HS-5 (cell line): ENCODE data around the gene EMCN.
"Not testable (repeated sequence)": the region's sequence is repeated elsewhere in the genome, so short reads cannot be mapped to it uniquely, and the experiment has no call there.

ENCODE experiments used
- DNase-seq: peaks from one replicate; pipeline ENCODE4 v3.0.0-alpha.2; 2012; ENCODE audit warnings: low read depth

The EMCN gene

DNA sequence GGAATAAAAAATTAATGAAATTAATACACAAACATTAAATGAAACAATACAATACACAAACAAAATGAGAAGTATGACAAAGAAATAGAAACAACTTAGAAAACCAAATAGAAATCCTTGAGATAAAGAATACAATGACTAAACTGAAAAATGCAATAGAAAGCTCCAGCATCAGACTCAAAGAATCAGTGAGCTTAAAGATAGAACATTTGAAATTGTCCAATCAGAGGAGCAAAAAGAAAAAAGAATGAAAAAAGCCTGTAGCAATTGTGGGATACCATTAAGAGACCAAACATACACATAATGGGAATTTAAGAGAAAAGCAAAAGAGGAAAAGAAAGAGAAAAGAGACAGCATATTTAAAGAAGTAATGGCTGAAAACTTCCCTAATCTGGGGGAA lies 25.7 kb downstream of the EMCN start:
- DNase-seq = no peak

DNA sequence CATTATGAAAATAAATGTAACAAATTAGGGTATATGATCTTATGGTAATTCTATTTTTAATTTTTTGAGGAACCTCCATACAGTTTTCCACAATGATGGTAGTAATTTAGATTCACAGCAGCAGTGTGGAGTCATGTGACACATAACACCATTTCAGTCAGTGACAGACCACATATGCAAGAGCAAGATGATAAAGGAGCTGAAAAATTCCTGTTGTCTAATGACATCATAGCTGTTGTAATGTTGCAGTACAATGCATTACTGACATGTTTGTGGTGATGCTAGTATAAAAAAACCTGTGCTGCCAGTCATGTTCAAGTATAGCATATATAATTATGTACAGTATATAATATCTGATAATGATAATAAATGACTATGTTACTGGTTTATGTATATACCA lies 28.5 kb downstream of the EMCN start:
- no peak for DNase-seq

DNA sequence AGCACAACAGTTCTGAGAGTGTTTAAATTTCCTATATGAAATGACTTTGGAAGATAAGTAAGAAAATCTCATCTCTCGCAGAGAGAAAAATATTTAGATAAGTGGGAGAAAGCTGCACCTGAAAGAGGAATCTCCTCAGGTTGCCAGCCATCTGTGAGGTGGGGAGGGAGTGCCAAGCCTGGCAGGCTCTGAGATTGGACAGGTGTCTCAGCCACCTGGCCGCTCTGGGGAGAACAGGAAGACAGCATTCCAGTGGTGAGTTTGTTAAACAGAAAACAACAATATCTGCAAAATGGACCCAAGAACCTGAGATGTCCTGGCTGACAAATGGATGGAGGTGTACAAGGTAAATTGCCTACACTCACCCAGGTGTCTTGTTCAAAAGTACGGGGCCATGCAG lies 31.3 kb downstream of the EMCN start:
- DNase-seq = no peak

DNA sequence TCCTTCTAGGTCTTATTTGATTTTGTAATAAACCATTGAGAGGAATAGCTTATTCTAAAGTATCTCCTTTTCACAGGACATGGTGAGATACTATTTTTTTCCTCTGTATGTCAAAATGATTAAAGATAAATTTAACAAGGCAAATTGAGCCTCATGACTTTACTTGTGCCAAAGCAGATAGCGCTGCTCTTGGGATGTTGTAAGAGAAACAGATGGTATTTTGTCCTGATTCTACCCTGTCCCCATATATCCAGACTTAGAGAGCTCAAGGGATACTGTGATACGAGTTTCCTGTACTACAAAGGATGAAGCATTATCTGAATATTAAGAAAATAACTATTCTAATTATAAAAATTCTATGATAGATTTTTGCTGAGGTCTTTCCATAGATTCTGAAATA lies 34.0 kb downstream of the EMCN start:
- no peak for DNase-seq

GRCh38 chr4:100479971-100480370 lies 37.9 kb downstream of the EMCN start:
- no peak for DNase-seq

GRCh38 chr4:100469555-100469954 lies 48.3 kb downstream of the EMCN start:
- DNase-seq = no peak

GRCh38 chr4:100466501-100466900 lies 51.3 kb downstream of the EMCN start:
- no peak for DNase-seq

GRCh38 chr4:100461807-100462605 lies 55.8 kb downstream of the EMCN start:
- DNase-seq = no peak

GRCh38 chr4:100450449-100450848 lies 67.4 kb downstream of the EMCN start:
- peak; percentile 24 for DNase-seq

DNA sequence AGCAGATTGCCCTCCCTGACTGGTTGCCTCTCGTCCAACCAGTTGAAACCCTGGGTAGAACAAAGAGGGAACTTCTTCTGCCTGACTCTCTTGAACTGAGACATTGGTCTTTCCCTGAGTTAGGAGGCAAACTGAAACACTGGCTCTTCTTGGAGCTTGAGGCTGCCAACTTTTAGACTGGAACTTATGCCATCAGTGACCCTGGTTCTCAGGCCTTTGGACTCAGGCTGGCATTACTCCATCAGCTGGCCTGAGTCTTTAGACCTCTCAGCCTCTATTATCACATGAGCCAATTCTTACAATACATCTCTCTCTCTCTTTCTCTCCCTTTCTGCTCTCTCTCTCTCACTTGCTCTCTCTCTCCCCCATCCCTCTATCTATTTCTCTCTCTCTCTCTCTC lies 86.4 kb downstream of the EMCN start:
- DNase-seq = no peak

DNA sequence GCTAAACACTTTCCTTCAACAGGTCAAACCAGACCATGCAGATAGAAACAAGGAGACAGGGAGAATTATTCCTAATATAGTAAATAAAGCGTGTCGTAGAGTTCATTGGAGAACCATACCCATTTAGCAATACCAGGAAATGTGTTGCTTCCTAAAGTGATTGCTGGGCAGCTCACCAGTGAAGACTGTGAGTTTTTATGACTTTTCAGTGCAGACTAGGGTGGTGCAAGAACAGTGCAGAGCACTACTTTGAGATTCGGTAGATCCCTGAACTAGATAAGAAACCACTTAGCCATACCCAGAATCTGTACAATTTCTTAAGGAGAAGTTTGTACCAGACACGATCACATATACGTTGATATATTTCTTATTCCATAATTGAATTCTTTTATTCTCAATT lies 87.4 kb downstream of the EMCN start:
- no peak for DNase-seq

GRCh38 chr4:100429616-100430015 lies 88.2 kb downstream of the EMCN start:
- DNase-seq = no peak

- no peak for DNase-seq
Observed at GRCh38 chr4:100428051-100428450, 89.8 kb downstream of the EMCN start.

DNA sequence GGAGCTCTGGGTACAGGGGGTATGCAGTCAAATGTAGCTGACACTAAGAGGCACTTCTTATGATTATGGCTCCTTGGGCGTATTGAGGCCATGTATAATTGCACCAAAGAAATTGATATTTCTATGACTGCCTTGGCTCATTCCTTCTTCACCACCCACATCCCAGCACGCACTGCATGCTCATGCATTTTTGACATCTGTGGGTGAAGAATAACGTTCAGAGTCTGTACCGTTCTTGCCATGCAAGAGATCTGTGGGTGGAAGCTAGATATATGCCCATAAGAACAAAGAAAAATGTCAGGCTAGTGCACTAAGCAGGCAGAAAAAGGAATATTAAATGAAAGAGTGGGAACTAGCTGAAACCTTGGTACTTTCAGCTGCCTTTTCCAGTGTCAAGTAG lies 93.4 kb downstream of the EMCN start:
- DNase-seq = no peak

GRCh38 chr4:100422894-100423293 lies 94.9 kb downstream of the EMCN start:
- DNase-seq = no peak

GRCh38 chr4:100421361-100421978 lies 96.4 kb downstream of the EMCN start:
- DNase-seq = no peak

DNA sequence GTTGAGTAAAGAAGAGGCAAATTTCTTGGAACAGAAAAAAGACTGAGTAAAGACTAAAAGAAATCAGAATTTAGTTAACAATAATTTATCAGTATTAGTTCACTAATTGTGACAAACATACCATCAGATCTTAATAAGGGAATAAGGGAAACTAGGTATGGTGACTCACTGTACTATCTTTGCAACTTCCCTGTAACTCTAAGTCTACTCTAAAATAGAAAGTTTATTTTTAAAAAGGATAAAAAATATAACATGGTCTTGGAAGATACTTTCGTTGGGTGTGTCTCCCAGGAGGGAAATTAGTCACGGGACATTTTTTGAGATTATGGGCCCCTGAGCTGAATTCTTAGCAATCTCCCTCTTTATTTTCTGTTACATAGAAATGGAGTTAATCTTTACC lies 97.3 kb downstream of the EMCN start:
- no peak for DNase-seq

DNA sequence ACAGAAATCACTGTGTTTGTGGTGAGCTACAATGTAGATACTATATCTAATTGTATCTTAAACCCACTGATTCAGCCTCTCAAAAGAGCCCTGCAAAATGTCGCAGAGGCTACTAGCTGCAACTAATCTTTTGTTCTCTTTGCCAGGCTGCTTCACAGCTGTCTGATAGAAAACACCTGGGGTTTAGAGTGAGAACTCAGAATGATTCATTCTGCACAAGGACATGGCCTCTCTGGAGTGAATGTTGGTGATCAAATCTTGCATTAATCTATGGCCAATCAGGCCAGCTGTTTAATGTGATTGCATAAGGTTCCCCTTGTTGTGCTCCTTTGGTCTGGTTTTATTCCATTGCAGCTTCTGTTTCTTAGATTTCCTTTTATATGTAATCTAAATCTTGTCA lies 100.3 kb downstream of the EMCN start:
- DNase-seq = no peak

GRCh38 chr4:100414016-100414790 lies 103.6 kb downstream of the EMCN start:
- DNase-seq = no peak

DNA sequence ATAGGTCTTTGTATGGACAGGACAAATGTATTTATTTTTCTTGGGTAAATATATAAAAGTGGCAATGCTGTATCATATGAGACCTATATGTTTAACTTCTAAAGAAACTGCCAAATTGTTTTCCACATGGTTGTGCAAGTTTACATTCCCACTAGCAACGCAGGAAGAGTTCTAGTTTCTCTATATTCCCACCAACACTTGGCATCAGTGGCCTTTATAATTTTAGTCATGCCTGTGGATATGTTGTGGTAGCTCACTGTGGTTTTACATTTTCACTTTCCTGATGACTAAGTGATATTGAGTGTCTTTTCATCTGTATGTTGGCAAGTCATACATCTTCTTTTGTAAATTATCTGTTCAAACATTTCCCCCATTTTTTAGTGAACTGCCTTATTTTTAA lies 126.0 kb downstream of the EMCN start:
- DNase-seq = peak; percentile 19

GRCh38 chr4:100391086-100391485 lies 126.7 kb downstream of the EMCN start:
- DNase-seq = no peak

- DNase-seq = no peak
Observed at GRCh38 chr4:100386270-100386669, 131.6 kb downstream of the EMCN start.

DNA sequence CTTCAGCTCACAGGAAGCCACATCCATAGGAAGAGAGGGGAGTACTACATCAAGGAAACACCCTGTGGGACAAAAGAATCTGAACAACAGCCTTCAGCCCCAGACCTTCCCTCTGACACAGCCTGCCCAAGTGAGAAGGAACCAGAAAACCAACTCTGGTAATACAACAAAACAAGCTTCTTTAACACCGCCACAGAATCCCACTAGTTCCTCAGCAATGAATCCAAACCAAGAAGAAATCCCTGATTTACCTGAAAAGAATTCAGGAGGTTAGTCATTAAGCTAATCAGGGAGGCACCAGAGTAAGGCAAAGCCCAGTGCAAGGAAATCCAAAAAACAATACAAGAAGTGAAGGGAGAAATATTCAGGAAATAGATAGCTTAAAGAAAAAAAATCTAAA lies 137.4 kb downstream of the EMCN start:
- DNase-seq = not testable (repeated sequence)
